Astrocyte (in vitro differentiated cells and primary cell): Measurements from ENCODE around the gene DHX16. TPM values are rescaled to one million over a fixed set of nuclear protein-coding genes. Genes with fewer than 3 reads are reported as not detected.

Source experiments
- total RNA-seq: library from RNA; stranded (reverse); gene quantifications from 2 replicates; pipeline ENCODE4 v1.2.1, GENCODE V29; 2021

DHX16 gene
- total RNA-seq, 1 donor from 2014 or later: 30.0 TPM

Other genes starting within 250 kb of the DHX16 start
- gene HLA-E, start 183.5 kb downstream of the DHX16 start, total RNA-seq: 94.9 and 105 TPM in 2 replicates
- 49.0 and 49.3 TPM in 2 replicates for gene GNL1, start 116.5 kb downstream of the DHX16 start, total RNA-seq
- gene PRR3, start 115.7 kb downstream of the DHX16 start, total RNA-seq: 11.0 and 13.0 TPM in 2 replicates
- gene ABCF1, start 101.6 kb downstream of the DHX16 start, total RNA-seq: 58.1 and 60.3 TPM in 2 replicates
- gene PPP1R10, start 55.8 kb downstream of the DHX16 start, total RNA-seq: 64.6 and 69.1 TPM in 2 replicates
- gene MRPS18B, start 55.2 kb downstream of the DHX16 start, total RNA-seq: 28.0 and 29.3 TPM in 2 replicates
- 15.7 and 16.6 TPM in 2 replicates for gene ATAT1, start 46.1 kb downstream of the DHX16 start, total RNA-seq
- 12.0 and 12.7 TPM in 2 replicates for gene C6orf136, start 25.9 kb downstream of the DHX16 start, total RNA-seq
- 145 and 156 TPM in 2 replicates for gene PPP1R18, start 13.6 kb upstream of the DHX16 start, total RNA-seq
- gene NRM, start 18.0 kb upstream of the DHX16 start, total RNA-seq: 12.2 and 12.8 TPM in 2 replicates
- gene MDC1, start 44.3 kb upstream of the DHX16 start, total RNA-seq: 25.2 and 25.4 TPM in 2 replicates
- gene TUBB, start 47.3 kb upstream of the DHX16 start, total RNA-seq: 815 and 887 TPM in 2 replicates
- 77.6 and 85.2 TPM in 2 replicates for gene FLOT1, start 69.7 kb upstream of the DHX16 start, total RNA-seq
- 216 and 221 TPM in 2 replicates for gene IER3, start 71.5 kb upstream of the DHX16 start, total RNA-seq
- 144 and 156 TPM in 2 replicates for gene DDR1, start 211.5 kb upstream of the DHX16 start, total RNA-seq
- 34.3 and 41.3 TPM in 2 replicates for gene GTF2H4, start 235.2 kb upstream of the DHX16 start, total RNA-seq
- 19.8 and 21.6 TPM in 2 replicates for gene VARS2, start 241.2 kb upstream of the DHX16 start, total RNA-seq